Ovary (tissue), 9 donors: Measurements from ENCODE around the gene TOP1. TPM values are rescaled to one million over a fixed set of nuclear protein-coding genes. Genes with fewer than 3 reads are reported as not detected.

ENCODE experiments used
- DNase-seq, 5 donors: peaks; one replicate each; pipeline ENCODE4 v3.0.0-alpha.2; 2019 to 2020
- H3K27ac ChIP-seq, 2 donors: fragments of 200-600 bp; one replicate each; pipeline versions ENCODE4 v1.5.1 to v1.8.0; 2019 to 2022
- H3K27me3 ChIP-seq: fragments of 200-600 bp; one replicate; pipeline ENCODE4 v1.8.0; 2022
- H3K36me3 ChIP-seq: fragments of 200-600 bp; sonication (generic); one replicate; pipeline ENCODE4 v1.5.1; 2019
- H3K4me1 ChIP-seq: one replicate; pipeline ENCODE4 v1.8.1; 2013; ENCODE audit warnings: mild to moderate bottlenecking, moderate library complexity; ENCODE audit not compliant: insufficient read depth
- H3K4me3 ChIP-seq: fragments of 200-600 bp; sonication (generic); one replicate; pipeline ENCODE4 v1.5.1; 2017
- H3K9me3 ChIP-seq, 2 donors: fragments of 200-600 bp in 1 of 2; sonication (generic) in 1 of 2; one replicate each; pipeline versions ENCODE4 v1.5.1 to v1.8.1; 2013 to 2019; ENCODE audit warnings: mild to moderate bottlenecking in 1 of 2, moderate library complexity in 1 of 2
- CTCF ChIP-seq, 3 donors: fragments of 450-650 bp in 2 of 3; fragments of 200-600 bp in 1 of 3; IDR thresholded peaks; one replicate each; pipeline versions ENCODE4 v1.5.1 to v1.8.0; 2016 to 2022; ENCODE audit warnings: antibody characterized with exemption in 3 of 3, mild to moderate bottlenecking in 1 of 3
- EP300 ChIP-seq: sonication (generic); formaldehyde crosslinking; IDR thresholded peaks from one replicate; pipeline ENCODE4 v1.6.1; 2017; ENCODE audit warnings: antibody characterized with exemption
- POLR2A ChIP-seq: fragments of 450-650 bp; IDR thresholded peaks from one replicate; pipeline ENCODE4 v1.6.1; 2017; ENCODE audit warnings: antibody characterized with exemption, mild to moderate bottlenecking, moderate library complexity
- WGBS, 3 donors: extraction: QIAGEN DNeasy Blood & Tissue Kit in 1 of 3; methylation state at CpG; one replicate each; pipeline versions ENCODE4 v1.1.5 to v1.1.7; 2013 to 2017; 5-methylcytosine and 5-hydroxymethylcytosine counted together
- intact Hi-C, 4 donors: fragments of 100-400 bp; cut with DNase I; formaldehyde crosslinking; loops; one replicate each; pipeline versions ENCODE4 v1.11.0 to v1.15.1; 2022 to 2023
- polyA plus RNA-seq, 2 donors: library from polyadenylated mRNA; stranded (reverse); fragments of 200-250 nt in 1 of 2; fragments of 350-450 nt in 1 of 2; fragmentation: Illumina TruSeq in 1 of 2; extraction: RNeasy Lipid Tissue Mini Kit (QIAGEN cat#74804) in 1 of 2; gene quantifications; one replicate each; pipeline ENCODE4 v1.2.3, GENCODE V29; 2013 to 2014
- total RNA-seq, 7 donors: library from RNA; depleted of rRNA in 2 of 7; stranded (reverse); fragments of >200 nt in 2 of 7; fragmentation: NEBNext Ultra II Directional in 3 of 7; extraction: Animal tissue kit (Norgen Biotek cat#: 25700) in 3 of 7; gene quantifications; one replicate each; pipeline versions ENCODE4 v1.1.0 to v1.2.4, GENCODE V29; 2016 to 2023
- donor health status: DM: no; HTN: no; CAD: no; lungs with moderate emphysema.
- donor health status: DM: no; HTN: no; CAD: no.
- donor health status: Bipolar disorder and iron deficiency.
- donor health status: DM: yes; HTN: yes; CAD: no.
- donor health status: DM: no; HTN: no; CAD: no.
- donor health status: DM: yes; HTN: yes; CAD: no.

Gene TOP1
- total and polyA plus RNA-seq, 9 donors = 20.9 to 48.4 (median 35.6) TPM

- Histone ChIP-seq H3K27me3 (no peaks in the 10 kb centered on the region), H3K4me1 (peaks cover 9% of the 10 kb centered on the region), H3K36me3 (no peaks in the 10 kb centered on the region), H3K9me3 (no peaks in the 10 kb centered on the region), H3K4me3 (no peak overlapping the region), H3K27ac (no peak overlapping the region)
- no peak for DNase-seq
- intact Hi-C loops = no loop called here
- TF ChIP-seq CTCF (IDR thresholded peaks at IDR 0.05) (no peak), POLR2A (no peak), EP300 (no peak)
- WGBS, 3 donors = 58 to 75% (median 66%) methylated on average over 3 of the region's 3 CpGs
These were observed 44.3 kb downstream of the TOP1 start for GRCh38 chr20:41072915-41073314.

- DNase-seq = no peak
- intact Hi-C loops = no loop called here
- H3K4me3 ChIP-seq = no peak overlapping the region
- H3K27ac ChIP-seq = no peak overlapping the region
- H3K27me3 ChIP-seq = no peaks in the 10 kb centered on the region
- no peak for TF ChIP-seq CTCF (IDR thresholded peaks at IDR 0.05)
- TF ChIP-seq EP300 = no peak
- TF ChIP-seq POLR2A = no peak
- no peaks in the 10 kb centered on the region for H3K9me3 ChIP-seq
- peaks cover 9% of the 10 kb centered on the region for H3K4me1 ChIP-seq
- H3K36me3 ChIP-seq = no peaks in the 10 kb centered on the region
These were observed 45.8 kb downstream of the TOP1 start for GRCh38 chr20:41074441-41074840.

- H3K27ac ChIP-seq = no peak overlapping the region
- H3K4me1 ChIP-seq = peaks cover 5% of the 10 kb centered on the region
- intact Hi-C loops = no loop called here
- DNase-seq = no peak
- no peaks in the 10 kb centered on the region for H3K27me3 ChIP-seq
- no peaks in the 10 kb centered on the region for H3K36me3 ChIP-seq
- TF ChIP-seq EP300 = no peak
- no peak for TF ChIP-seq CTCF (IDR thresholded peaks at IDR 0.05)
- TF ChIP-seq POLR2A = no peak
- 86 to 88% (median 88%) methylated on average over 4 of the region's 4 CpGs for WGBS, 3 donors
- H3K4me3 ChIP-seq = no peak overlapping the region
- H3K9me3 ChIP-seq = no peaks in the 10 kb centered on the region
These were observed 48.2 kb downstream of the TOP1 start for GRCh38 chr20:41076776-41077175.

DNA sequence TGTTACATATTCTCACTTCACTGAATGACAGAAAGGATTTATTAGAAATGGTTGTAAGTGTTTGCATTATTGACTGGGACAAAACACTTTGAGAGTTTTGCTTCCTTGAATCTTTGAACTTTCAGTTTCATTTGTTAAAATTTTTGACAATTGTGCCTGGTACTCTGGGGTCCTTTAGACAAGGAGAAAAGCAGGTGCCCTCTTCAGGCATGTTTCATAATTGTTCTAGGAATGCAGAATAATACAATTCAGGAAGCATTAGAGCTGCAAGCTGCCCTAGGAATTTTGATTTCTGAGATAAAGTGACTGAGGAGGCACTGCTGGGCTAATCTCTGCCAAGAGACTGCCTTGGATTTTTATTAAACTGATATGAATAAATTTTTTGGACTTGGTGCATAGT lies 49.7 kb downstream of the TOP1 start:
- Histone ChIP-seq H3K27ac (no peak overlapping the region), H3K4me3 (no peak overlapping the region), H3K36me3 (no peaks in the 10 kb centered on the region), H3K9me3 (no peaks in the 10 kb centered on the region), H3K27me3 (no peaks in the 10 kb centered on the region), H3K4me1 (peaks cover 2% of the 10 kb centered on the region)
- TF ChIP-seq CTCF (IDR thresholded peaks at IDR 0.05) = peak in 2 of 3 donors; percentile 34 to 46
- TF ChIP-seq EP300 = no peak
- no peak for TF ChIP-seq POLR2A
- DNase-seq = no peak
- intact Hi-C loops = no loop called here

- no peak for DNase-seq
- H3K36me3 ChIP-seq = no peaks in the 10 kb centered on the region
- no peaks in the 10 kb centered on the region for H3K27me3 ChIP-seq
- peaks cover 2% of the 10 kb centered on the region for H3K4me1 ChIP-seq
- H3K9me3 ChIP-seq = no peaks in the 10 kb centered on the region
- H3K4me3 ChIP-seq = no peak overlapping the region
- H3K27ac ChIP-seq = no peak overlapping the region
- TF ChIP-seq POLR2A (no peak), CTCF (IDR thresholded peaks at IDR 0.05) (no peak), EP300 (no peak)
- intact Hi-C loops = no loop called here
- whole genome bisulfite sequencing, 3 donors = 85 to 86% (median 85%) methylated on average over 2 of the region's 2 CpGs
These were observed 50.4 kb downstream of the TOP1 start for GRCh38 chr20:41079066-41079465.
